Activated CD4-positive, alpha-beta T cell treated with anti-CD3 and anti-CD28 coated beads for 48 hours (primary cell): ENCODE measurements around the gene NAA38.

Source experiments
- DNase-seq: peaks from one replicate; pipeline ENCODE4 v3.0.0-alpha.2; 2020

The NAA38 gene

GRCh38 chr17:7851438-7852261 lies 5.7 kb downstream of the NAA38 start:
- peak; percentile 96 for DNase-seq

- DNase-seq, result no peak
Measured at GRCh38 chr17:7850701-7851437, 6.5 kb downstream of the NAA38 start.

DNA sequence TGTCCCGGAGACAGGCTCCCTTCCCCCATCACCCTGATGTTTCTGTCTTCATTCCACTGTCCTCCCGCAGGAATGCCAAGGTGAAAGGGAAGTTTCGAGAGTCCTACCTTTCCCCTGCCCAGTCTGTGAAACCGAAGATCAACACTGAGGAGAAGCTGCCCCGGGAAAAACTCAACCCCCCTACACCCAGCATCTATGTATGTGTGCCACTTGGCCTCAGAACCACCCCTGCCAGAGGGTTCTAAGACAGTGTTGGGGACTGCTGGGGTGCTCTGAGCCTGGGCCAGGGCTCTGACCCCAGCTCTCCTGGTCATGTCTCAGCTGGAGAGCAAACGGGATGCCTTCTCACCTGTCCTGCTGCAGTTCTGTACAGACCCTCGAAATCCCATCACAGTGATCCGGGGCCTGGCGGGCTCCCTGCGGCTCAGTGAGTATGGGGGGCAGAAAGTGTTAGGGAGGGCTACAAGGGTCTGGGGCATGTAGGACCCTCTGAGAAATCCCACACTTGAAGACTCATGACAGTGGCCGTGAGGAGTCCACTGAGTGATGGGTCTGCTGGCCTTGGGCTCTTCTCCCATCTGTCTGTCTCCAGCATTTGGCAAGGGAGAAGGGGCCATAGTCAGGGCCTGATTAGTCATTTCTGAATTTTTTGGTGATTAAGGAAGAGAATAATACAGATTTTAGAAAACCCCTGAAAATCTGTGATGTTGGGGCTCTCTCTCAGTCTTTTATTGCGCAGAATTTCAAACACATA lies 7.4 kb downstream of the NAA38 start:
- no peak for DNase-seq

- no peak for DNase-seq
Measured at GRCh38 chr17:7849130-7849750, 8.1 kb downstream of the NAA38 start.

DNA sequence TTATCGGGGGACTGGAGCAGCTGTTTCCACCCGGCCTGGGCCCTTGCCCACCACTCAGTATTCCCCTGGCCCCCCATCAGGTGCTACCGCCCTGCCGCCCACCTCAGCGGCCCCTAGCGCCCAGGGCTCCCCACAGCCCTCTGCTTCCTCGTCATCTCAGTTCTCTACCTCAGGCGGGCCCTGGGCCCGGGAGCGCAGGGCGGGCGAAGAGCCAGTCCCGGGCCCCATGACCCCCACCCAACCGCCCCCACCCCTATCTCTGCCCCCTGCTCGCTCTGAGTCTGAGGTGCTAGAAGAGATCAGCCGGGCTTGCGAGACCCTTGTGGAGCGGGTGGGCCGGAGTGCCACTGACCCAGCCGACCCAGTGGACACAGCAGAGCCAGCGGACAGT lies 8.6 kb downstream of the NAA38 start:
- DNase-seq, result no peak

DNA sequence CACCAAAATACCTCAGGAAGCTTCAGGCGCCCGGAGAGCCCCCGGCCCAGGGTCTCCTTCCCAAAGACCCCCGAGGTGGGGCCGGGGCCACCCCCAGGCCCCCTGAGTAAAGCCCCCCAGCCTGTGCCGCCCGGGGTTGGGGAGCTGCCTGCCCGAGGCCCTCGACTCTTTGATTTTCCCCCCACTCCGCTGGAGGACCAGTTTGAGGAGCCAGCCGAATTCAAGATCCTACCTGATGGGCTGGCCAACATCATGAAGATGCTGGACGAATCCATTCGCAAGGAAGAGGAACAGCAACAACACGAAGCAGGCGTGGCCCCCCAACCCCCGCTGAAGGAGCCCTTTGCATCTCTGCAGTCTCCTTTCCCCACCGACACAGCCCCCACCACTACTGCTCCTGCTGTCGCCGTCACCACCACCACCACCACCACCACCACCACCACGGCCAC lies 9.2 kb downstream of the NAA38 start:
- no peak for DNase-seq

GRCh38 chr17:7846765-7847661 lies 10.3 kb downstream of the NAA38 start:
- DNase-seq, result no peak

DNA sequence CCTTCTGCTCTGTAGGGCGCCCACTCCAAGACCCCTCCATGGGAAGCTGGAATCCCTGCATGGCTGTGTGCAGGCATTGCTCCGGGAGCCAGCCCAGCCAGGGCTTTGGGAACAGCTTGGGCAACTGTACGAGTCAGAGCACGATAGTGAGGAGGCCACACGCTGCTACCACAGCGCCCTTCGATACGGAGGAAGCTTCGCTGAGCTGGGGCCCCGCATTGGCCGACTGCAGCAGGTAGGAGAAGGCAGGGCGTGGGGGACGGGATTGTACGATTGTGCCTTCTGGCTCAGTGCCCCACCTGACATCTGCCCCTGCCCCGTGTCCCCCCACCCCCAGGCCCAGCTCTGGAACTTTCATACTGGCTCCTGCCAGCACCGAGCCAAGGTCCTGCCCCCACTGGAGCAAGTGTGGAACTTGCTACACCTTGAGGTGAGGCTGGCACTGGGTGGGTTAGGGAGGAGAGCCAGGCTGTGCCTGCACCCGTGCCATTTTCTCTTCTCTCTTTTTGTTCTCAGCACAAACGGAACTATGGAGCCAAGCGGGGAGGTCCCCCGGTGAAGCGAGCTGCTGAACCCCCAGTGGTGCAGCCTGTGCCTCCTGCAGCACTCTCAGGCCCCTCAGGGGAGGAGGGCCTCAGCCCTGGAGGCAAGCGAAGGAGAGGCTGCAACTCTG lies 11.2 kb downstream of the NAA38 start:
- DNase-seq, result no peak

DNA sequence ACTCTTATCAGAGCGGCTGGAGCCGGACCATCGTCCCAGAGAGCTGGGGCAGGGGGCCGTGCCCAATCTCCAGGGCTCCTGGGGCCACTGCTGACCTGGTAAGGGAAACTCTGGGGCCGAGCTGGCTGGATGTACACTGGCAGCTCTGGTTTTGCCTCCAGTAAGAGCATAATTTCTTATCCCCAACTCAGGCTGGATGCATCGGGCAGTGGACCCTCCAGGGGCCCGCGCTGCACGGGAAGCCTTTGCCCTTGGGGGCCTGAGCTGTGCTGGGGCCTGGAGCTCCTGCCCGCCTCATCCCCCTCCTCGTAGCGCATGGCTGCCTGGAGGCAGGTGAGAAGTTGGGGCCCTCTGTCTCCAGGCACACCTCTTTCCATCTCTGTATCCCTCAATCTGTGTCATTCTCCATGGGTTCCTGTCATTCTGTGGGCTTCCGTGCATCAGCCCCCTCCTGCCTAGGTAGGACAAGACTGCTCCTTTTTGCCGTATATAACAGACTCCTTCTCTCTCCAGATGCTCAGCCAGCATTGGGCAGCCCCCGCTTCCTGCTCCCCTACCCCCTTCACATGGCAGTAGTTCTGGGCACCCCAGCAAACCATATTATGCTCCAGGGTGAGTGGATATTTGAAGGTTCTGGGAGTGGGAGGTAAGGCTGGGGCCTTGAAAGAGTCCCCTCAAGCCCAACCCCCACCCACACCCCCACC lies 11.8 kb downstream of the NAA38 start:
- DNase-seq, result no peak

DNA sequence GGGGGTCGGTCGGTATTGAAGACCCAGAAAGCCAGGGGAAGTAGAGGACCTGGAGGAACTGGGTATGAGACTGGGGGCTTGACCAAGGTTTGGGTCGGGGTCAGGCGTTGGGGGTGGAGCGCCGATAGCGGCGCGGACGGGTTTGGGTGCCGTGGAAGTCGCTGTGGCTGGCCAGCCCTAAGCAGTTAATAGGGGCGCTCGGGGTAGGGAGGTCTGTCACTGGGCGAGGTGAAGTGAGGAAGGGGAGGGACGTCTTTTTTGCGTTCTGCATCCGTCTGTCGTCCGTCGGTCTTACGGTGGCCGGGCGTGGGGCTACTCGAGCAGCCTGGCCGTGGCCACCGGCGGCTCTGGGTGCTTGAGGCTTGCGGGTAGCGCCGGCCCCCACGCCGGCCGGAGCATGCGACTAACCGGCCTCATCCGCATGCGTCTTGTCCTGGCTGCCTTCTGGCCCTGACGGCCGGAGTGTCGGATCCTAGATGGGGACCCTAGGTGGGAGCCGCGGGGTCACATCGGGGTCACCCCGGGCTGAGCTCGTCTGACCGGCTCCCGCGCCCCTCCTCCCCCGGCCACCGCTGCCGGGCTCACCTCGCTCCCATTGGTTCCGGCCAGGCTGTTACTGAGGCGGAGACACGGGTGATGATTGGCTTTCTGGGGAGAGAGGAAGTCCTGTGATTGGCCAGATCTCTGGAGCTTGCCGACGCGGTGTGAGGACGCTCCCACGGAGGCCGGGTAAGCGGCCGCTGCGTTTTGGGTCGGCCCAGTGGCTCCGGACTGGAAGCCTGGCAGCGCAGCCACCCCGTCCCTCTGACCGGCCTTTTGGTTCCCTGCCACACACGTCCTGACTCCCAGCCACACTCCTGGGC lies 12.8 kb downstream of the NAA38 start:
- DNase-seq, result peak; percentile 88

- DNase-seq, result peak; percentile 93
Measured at GRCh38 chr17:7843536-7844291, 13.6 kb downstream of the NAA38 start.

DNA sequence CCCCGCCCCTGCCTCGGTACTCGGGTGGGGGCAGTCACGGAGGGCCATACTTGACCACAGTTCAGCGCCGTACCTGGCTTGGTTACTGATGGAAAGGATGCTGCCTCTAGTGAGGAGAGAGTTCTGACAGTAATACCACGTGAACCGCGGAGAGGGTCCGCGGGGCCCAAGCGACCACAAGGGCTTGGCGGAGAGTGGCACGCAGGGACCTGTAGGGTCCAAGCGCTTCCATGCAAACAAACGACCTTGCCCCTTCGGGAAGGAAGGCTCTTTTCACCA lies 14.2 kb downstream of the NAA38 start:
- DNase-seq, result no peak

- peak; percentile 96 for DNase-seq
Measured at GRCh38 chr17:7842380-7843256, 14.7 kb downstream of the NAA38 start.

GRCh38 chr17:7841915-7842379 lies 15.4 kb downstream of the NAA38 start:
- DNase-seq, result peak; percentile 89

GRCh38 chr17:7841396-7841914 lies 15.9 kb downstream of the NAA38 start:
- peak; percentile 93 for DNase-seq

GRCh38 chr17:7840875-7841274 lies 16.5 kb downstream of the NAA38 start:
- no peak for DNase-seq

DNA sequence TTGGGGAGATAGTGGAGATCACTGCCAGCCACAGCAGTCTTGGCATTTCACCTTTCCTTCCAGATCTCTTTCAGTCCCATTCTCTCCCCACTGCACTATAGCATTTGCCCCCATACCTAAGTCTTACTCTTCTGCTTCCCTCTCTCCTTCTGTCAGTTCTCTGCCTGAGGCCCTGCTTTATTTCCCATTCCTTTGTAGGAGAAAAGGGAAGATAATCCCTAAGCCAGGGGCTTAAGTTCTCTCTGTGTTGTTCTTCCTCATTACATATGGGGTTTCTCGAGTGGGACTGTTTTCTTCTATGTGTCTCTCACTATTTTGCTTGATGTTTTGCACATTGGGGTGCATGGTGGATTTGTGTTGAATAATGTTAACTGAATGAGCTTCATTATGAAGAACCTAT lies 16.9 kb downstream of the NAA38 start:
- DNase-seq, result no peak

GRCh38 chr17:7839876-7840261 lies 17.5 kb downstream of the NAA38 start:
- peak; percentile 50 for DNase-seq
